ENCODE measurements around the gene VWF.
"Not testable (repeated sequence)": the region's sequence is repeated elsewhere in the genome, so short reads cannot be mapped to it uniquely, and the experiment has no call there.

VWF gene

DNA sequence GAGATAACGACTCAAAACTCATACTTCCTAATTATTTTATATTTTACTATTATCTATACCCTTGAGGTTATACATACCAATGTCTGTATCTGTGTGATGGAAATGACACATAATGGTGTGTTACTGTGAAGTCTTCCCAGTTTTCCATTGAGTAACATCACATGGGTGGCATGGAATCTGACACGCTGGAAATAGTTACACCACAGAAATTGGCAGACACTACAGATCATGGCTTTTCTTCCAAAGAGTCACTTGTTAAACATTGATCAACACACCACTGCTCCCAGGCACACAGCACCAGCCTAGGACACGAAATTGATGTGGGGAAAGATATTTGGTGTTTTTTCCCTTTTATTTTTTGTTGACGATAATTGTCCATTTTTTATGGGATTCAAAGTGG, 33.0 kb upstream of the VWF start:
- Histone ChIP-seq H3K27me3 (ENCODE audit: insufficient read depth, insufficient read length) (no peaks in the 10 kb centered on the region), H3K4me3 (ENCODE audit: insufficient read length, low read depth) (no peak overlapping the region), H3K4me1 (ENCODE audit: insufficient read depth, insufficient read length) (peaks cover 8% of the 10 kb centered on the region), H3K9ac (ENCODE audit: insufficient read length, low read depth) (no peak overlapping the region), H3K9me3 (ENCODE audit: insufficient read depth, low read length) (no peaks in the 10 kb centered on the region), H3K36me3 (ENCODE audit: insufficient read depth, insufficient read length, low read length) (no peaks in the 10 kb centered on the region)
- no peak for DNase-seq (ENCODE audit: low read depth, low spot score)
- no peak for TF ChIP-seq YY1 (IDR thresholded peaks at IDR 0.05; ENCODE audit: insufficient read depth, insufficient read length)
- TF ChIP-seq SUZ12 (IDR thresholded peaks at IDR 0.05; ENCODE audit: extremely low read depth, insufficient read depth, insufficient read length), result no peak
- no peak for TF ChIP-seq ZNF274 (IDR thresholded peaks at IDR 0.05; ENCODE audit: low read depth, low read length)

DNA sequence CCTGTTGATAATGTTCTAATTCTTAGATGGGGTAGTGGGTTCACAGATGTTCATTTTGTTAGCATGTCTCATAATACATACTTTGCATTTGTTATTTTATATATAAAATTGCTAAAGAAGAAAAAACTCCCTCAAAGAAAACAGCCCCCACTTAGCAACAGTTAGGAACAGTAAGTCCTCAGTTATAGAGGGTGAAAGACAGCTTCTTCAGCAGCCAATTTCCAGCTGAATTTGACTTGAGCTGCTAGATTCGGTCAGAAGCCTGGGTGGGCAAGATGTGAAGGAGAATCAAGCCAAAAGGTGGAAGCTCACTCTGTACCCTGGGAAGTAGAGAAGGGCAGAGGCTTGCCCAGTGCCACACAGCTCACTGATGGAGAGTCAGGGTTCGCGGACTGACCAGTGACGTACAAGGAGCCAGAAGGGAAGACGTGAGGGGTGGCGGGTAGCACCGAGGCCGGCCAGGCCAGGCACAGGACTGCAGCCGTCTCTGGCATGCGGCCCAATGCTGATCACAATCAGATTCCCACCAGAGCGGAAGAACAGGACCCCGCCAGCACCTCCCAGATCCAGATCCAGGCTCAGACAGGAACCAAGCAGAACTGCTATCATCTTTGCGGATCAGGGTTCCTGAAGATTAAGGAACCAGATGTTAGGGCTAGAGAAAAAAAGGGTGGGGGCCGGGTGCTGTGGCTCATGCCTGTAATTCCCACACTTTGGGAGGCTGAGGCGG, 30.4 kb upstream of the VWF start:
- Histone ChIP-seq H3K9me3 (ENCODE audit: insufficient read depth, low read length) (no peaks in the 10 kb centered on the region), H3K27me3 (ENCODE audit: insufficient read depth, insufficient read length) (no peaks in the 10 kb centered on the region), H3K4me1 (ENCODE audit: insufficient read depth, insufficient read length) (no peaks in the 10 kb centered on the region), H3K9ac (ENCODE audit: insufficient read length, low read depth) (no peak overlapping the region), H3K36me3 (ENCODE audit: insufficient read depth, insufficient read length, low read length) (no peaks in the 10 kb centered on the region), H3K4me3 (ENCODE audit: insufficient read length, low read depth) (no peak overlapping the region)
- no peak for DNase-seq (ENCODE audit: low read depth, low spot score)
- TF ChIP-seq YY1 (IDR thresholded peaks at IDR 0.05; ENCODE audit: insufficient read depth, insufficient read length), result no peak
- TF ChIP-seq ZNF274 (IDR thresholded peaks at IDR 0.05; ENCODE audit: low read depth, low read length), result no peak
- TF ChIP-seq SUZ12 (IDR thresholded peaks at IDR 0.05; ENCODE audit: extremely low read depth, insufficient read depth, insufficient read length), result no peak

DNA sequence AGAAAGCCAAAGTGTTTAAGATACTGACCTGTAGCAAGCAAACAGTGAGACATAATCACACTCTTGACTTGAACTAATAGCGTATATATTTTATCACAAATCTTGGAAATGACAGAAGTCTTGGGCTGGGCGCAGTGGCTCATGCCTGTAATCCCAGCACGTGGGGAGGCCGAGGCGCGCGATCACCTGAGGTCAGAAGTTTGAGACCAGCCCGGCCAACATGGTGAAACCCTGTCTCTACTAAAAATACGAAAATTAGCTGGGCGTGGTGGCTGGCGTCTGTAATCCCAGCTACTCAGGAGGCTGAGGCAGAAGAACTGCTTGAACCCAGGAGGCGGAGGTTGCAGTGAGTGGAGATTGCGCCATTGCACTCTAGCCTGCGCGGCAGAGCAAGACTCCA, 24.3 kb upstream of the VWF start:
- not testable (repeated sequence) for H3K4me3 ChIP-seq (ENCODE audit: insufficient read length, low read depth); H3K4me1 ChIP-seq (ENCODE audit: insufficient read depth, insufficient read length); H3K27me3 ChIP-seq (ENCODE audit: insufficient read depth, insufficient read length); H3K9me3 ChIP-seq (ENCODE audit: insufficient read depth, low read length); DNase-seq (ENCODE audit: low read depth, low spot score); H3K9ac ChIP-seq (ENCODE audit: insufficient read length, low read depth); H3K36me3 ChIP-seq (ENCODE audit: insufficient read depth, insufficient read length, low read length)

DNA sequence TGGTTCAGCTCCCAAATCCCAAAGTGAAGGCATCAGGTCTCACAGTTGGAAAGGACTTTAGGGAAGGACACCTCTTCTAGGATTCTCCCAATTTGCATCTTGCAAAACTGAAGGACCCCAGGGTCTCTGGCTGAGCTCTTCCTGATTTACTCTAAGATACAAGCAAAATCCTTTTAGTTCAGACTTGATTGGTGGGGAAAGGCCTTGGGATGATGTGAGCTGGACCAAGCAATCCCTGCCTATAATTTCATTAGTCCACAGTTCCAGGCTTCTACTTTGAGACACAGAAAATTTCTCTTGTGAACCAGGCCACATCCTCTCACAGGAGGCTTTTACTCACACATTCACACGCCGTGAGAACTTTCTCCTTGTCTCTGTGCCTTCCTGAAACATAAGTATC, 23.6 kb upstream of the VWF start:
- Histone ChIP-seq H3K27me3 (ENCODE audit: insufficient read depth, insufficient read length) (no peaks in the 10 kb centered on the region), H3K9ac (ENCODE audit: insufficient read length, low read depth) (no peak overlapping the region), H3K4me3 (ENCODE audit: insufficient read length, low read depth) (no peak overlapping the region), H3K36me3 (ENCODE audit: insufficient read depth, insufficient read length, low read length) (no peaks in the 10 kb centered on the region), H3K9me3 (ENCODE audit: insufficient read depth, low read length) (no peaks in the 10 kb centered on the region), H3K4me1 (ENCODE audit: insufficient read depth, insufficient read length) (no peaks in the 10 kb centered on the region)
- no peak for TF ChIP-seq YY1 (IDR thresholded peaks at IDR 0.05; ENCODE audit: insufficient read depth, insufficient read length)
- TF ChIP-seq SUZ12 (IDR thresholded peaks at IDR 0.05; ENCODE audit: extremely low read depth, insufficient read depth, insufficient read length), result no peak
- no peak for TF ChIP-seq ZNF274 (IDR thresholded peaks at IDR 0.05; ENCODE audit: low read depth, low read length)
- no peak for DNase-seq (ENCODE audit: low read depth, low spot score)

DNA sequence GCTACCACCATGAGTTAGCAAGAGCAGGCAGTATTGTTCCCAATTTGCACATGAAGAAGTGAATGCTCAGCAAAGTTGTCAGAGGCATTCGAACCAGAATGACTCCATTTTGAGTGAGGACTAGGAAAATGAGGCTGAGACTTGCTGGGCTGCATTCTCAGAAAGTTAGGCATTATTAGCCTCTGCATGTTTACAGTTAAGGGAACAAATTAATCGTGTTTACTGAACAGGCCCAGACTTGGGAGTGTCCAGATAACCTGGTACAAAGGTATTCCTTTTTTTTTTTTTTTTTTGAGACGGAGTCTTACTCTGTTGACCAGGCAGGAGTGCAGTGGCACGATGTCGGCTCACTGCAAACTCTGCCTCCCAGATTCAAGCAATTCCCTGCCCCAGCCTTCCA, 22.5 kb upstream of the VWF start:
- TF ChIP-seq SUZ12 (IDR thresholded peaks at IDR 0.05; ENCODE audit: extremely low read depth, insufficient read depth, insufficient read length) (no peak), YY1 (IDR thresholded peaks at IDR 0.05; ENCODE audit: insufficient read depth, insufficient read length) (no peak), ZNF274 (IDR thresholded peaks at IDR 0.05; ENCODE audit: low read depth, low read length) (no peak)
- Histone ChIP-seq H3K9ac (ENCODE audit: insufficient read length, low read depth) (no peak overlapping the region), H3K36me3 (ENCODE audit: insufficient read depth, insufficient read length, low read length) (no peaks in the 10 kb centered on the region), H3K4me1 (ENCODE audit: insufficient read depth, insufficient read length) (no peaks in the 10 kb centered on the region), H3K4me3 (ENCODE audit: insufficient read length, low read depth) (no peak overlapping the region), H3K9me3 (ENCODE audit: insufficient read depth, low read length) (no peaks in the 10 kb centered on the region), H3K27me3 (ENCODE audit: insufficient read depth, insufficient read length) (no peaks in the 10 kb centered on the region)
- DNase-seq (ENCODE audit: low read depth, low spot score), result no peak

DNA sequence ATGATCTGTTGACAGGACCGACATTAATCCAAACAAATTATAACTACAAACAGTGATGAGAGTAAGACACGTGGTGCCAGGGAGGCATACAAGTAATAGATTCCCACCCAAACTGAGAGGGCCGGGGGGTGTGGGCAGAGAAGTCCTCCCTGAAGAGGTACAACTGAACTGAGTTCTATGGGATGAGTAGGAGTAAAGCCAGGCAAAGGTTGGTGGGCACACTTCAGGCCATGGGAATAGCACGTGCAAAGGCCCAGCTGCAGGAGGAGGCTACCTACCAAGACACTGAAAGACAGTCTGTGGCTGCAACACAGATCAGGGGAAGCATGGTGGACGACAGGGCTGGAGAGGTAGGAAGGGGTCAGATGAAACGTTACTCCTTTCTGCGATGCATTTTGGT, 22.0 kb upstream of the VWF start:
- TF ChIP-seq ZNF274 (IDR thresholded peaks at IDR 0.05; ENCODE audit: low read depth, low read length), result no peak
- no peak overlapping the region for H3K9ac ChIP-seq (ENCODE audit: insufficient read length, low read depth)
- H3K36me3 ChIP-seq (ENCODE audit: insufficient read depth, insufficient read length, low read length), result no peaks in the 10 kb centered on the region
- no peak for DNase-seq (ENCODE audit: low read depth, low spot score)
- H3K9me3 ChIP-seq (ENCODE audit: insufficient read depth, low read length), result no peaks in the 10 kb centered on the region
- H3K27me3 ChIP-seq (ENCODE audit: insufficient read depth, insufficient read length), result no peaks in the 10 kb centered on the region
- H3K4me3 ChIP-seq (ENCODE audit: insufficient read length, low read depth), result no peak overlapping the region
- H3K4me1 ChIP-seq (ENCODE audit: insufficient read depth, insufficient read length), result no peaks in the 10 kb centered on the region

DNA sequence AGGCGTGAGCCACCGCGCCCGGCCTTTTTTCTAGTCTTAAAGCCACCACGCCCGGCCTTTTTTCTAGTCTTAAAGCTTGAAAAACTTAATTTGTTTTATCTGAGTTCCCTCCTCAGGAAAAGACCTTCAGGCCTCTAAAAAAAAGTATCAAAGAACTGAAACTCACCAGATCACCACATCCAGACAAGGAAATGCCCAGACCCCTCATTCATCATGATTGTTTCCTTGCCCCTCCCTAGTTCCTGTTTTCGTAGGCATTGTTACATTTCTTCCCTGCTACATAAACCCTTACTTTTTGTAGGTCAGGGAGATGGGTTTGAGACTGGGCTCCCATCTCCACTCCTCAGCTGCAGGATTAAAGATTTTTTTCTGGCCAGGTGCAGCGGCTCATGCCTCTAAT, 21.1 kb upstream of the VWF start:
- H3K9ac ChIP-seq (ENCODE audit: insufficient read length, low read depth), result no peak overlapping the region
- H3K36me3 ChIP-seq (ENCODE audit: insufficient read depth, insufficient read length, low read length), result no peaks in the 10 kb centered on the region
- TF ChIP-seq YY1 (IDR thresholded peaks at IDR 0.05; ENCODE audit: insufficient read depth, insufficient read length) (no peak), ZNF274 (IDR thresholded peaks at IDR 0.05; ENCODE audit: low read depth, low read length) (no peak), SUZ12 (IDR thresholded peaks at IDR 0.05; ENCODE audit: extremely low read depth, insufficient read depth, insufficient read length) (no peak)
- no peaks in the 10 kb centered on the region for H3K9me3 ChIP-seq (ENCODE audit: insufficient read depth, low read length)
- no peak for DNase-seq (ENCODE audit: low read depth, low spot score)
- no peaks in the 10 kb centered on the region for H3K27me3 ChIP-seq (ENCODE audit: insufficient read depth, insufficient read length)
- H3K4me3 ChIP-seq (ENCODE audit: insufficient read length, low read depth), result no peak overlapping the region
- H3K4me1 ChIP-seq (ENCODE audit: insufficient read depth, insufficient read length), result no peaks in the 10 kb centered on the region

DNA sequence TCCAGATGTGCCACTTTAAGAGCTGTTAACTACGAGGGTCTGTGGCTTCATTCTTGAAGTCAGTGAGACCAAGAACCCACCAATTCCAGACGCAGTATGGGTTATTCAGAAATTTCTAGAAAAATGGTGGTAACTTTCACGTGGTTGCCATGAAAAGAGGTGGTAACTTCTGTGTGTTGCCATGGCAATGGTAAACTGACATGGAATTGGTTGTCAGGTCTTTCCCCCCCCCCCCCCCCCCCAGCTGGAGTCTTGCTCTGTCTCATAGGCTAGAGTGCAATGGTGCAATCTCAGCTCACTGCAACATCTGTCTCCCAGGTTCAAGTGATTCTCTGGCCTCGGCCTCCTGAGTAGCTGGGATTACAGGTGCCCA, 18.8 kb upstream of the VWF start:
- no peaks in the 10 kb centered on the region for H3K9me3 ChIP-seq (ENCODE audit: insufficient read depth, low read length)
- no peak for DNase-seq (ENCODE audit: low read depth, low spot score)
- no peak overlapping the region for H3K9ac ChIP-seq (ENCODE audit: insufficient read length, low read depth)
- no peaks in the 10 kb centered on the region for H3K36me3 ChIP-seq (ENCODE audit: insufficient read depth, insufficient read length, low read length)
- no peak overlapping the region for H3K4me3 ChIP-seq (ENCODE audit: insufficient read length, low read depth)
- H3K27me3 ChIP-seq (ENCODE audit: insufficient read depth, insufficient read length), result no peaks in the 10 kb centered on the region
- no peaks in the 10 kb centered on the region for H3K4me1 ChIP-seq (ENCODE audit: insufficient read depth, insufficient read length)
- TF ChIP-seq SUZ12 (IDR thresholded peaks at IDR 0.05; ENCODE audit: extremely low read depth, insufficient read depth, insufficient read length) (no peak), YY1 (IDR thresholded peaks at IDR 0.05; ENCODE audit: insufficient read depth, insufficient read length) (no peak), ZNF274 (IDR thresholded peaks at IDR 0.05; ENCODE audit: low read depth, low read length) (no peak)

DNA sequence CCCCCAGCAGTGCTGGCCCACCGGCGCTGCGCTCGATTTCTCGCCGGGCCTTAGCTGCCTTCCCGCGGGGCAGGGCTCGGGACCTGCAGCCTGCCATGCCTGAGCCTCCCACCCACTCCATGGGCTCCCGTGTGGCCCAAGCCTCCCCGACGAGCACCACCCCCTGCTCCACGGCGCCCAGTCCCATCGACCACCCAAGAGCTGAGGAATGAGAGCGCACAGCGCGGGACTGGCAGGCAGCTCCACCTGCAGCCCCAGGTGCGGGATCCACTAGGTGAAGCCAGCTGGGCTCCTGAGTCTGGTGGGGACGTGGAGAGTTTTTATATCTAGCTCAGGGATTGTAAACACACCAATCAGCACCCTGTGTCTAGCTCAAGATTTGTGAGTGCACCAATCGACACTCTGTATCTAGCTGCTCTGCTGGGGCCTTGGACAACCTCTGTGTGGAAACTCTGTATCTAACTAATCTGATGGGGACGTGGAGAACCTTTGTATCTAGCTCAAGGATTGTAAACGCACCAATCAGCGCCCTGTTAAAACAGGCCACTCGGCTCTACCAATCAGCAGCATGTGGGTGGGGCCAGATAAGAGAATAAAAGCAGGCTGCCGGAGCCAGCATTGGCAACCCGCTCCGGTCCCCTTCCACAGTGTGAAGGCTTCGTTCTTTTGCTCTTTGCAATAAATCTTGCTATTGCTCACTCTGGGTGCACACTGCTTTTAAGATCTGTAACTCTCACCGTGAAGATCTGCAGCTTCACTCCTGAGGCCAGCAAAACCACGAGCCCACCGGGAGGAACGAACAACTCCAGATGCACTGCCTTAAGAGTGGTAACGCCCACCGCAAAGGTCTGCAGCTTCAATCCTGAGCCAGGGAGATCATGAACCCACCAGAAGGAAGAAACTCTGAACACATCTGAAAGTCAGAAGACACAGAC, 18.2 kb upstream of the VWF start:
- not testable (repeated sequence) for H3K9ac ChIP-seq (ENCODE audit: insufficient read length, low read depth); H3K27me3 ChIP-seq (ENCODE audit: insufficient read depth, insufficient read length); H3K4me1 ChIP-seq (ENCODE audit: insufficient read depth, insufficient read length); DNase-seq (ENCODE audit: low read depth, low spot score); H3K4me3 ChIP-seq (ENCODE audit: insufficient read length, low read depth); H3K36me3 ChIP-seq (ENCODE audit: insufficient read depth, insufficient read length, low read length); H3K9me3 ChIP-seq (ENCODE audit: insufficient read depth, low read length)

DNA sequence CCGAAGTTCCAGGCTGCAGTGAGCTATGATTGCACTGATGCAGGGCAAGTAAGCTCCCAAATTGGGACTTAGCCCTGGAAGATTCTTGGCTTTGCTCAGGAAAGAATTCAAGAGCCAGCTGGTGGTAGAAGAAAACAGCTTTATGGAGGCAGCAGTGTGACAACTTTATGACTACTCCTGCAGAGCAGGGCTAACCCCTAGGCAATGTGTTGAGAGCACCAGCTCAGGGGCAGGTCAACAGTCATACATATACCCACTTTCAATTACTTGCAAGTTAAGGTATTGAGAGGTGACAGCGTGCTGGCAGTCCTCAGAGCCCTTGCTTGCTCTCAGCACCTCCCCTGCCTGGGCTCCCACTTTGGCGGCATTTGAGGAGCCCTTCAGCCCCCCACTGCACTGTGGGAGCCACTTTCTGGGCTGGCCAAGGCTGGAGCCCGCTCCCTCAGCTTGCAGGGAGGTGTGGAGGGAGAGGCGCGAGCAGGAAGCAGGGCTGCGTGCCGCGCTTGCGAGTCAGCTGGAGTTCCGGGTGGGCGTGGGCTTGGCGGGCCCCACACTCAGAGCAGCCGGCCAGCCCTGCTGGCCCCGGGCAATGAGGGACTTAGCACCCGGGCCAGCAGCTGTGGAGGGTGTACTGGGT, 17.4 kb upstream of the VWF start:
- not testable (repeated sequence) for H3K36me3 ChIP-seq (ENCODE audit: insufficient read depth, insufficient read length, low read length); H3K4me3 ChIP-seq (ENCODE audit: insufficient read length, low read depth); H3K27me3 ChIP-seq (ENCODE audit: insufficient read depth, insufficient read length); H3K4me1 ChIP-seq (ENCODE audit: insufficient read depth, insufficient read length); H3K9me3 ChIP-seq (ENCODE audit: insufficient read depth, low read length); H3K9ac ChIP-seq (ENCODE audit: insufficient read length, low read depth); DNase-seq (ENCODE audit: low read depth, low spot score)
